NCI-H1436 (cell line): ENCODE results near the gene C3orf80.
"Not testable (repeated sequence)": the region's sequence is repeated elsewhere in the genome, so short reads cannot be mapped to it uniquely, and the experiment has no call there.

Experiments
- DNase-seq: peaks from one replicate; lab custom pipeline; 2025; lab: John Stamatoyannopoulos, UW

Gene C3orf80

GRCh38 chr3:160213191-160213590 is 12.0 kb upstream of the C3orf80 start:
- DNase-seq, result no peak

DNA sequence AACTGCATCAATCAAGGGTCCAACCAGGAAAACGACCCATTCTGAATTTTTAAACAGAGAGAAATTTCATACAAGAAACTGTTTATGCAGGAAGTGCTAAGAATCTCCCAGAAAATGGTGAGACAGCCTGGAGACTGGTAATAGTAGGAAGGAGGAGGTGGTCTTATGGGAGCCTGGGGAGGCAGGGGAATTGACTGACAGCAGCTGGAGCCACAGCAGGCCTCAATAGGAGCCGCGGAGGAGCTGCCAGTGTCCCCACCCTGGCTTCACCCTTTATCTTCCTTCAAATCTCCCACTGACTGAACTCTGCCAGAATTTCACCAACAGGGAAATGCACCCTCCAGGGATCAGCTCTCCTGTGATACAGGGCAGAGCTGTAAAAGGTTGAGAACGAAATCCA is 7.5 kb upstream of the C3orf80 start:
- no peak for DNase-seq

DNA sequence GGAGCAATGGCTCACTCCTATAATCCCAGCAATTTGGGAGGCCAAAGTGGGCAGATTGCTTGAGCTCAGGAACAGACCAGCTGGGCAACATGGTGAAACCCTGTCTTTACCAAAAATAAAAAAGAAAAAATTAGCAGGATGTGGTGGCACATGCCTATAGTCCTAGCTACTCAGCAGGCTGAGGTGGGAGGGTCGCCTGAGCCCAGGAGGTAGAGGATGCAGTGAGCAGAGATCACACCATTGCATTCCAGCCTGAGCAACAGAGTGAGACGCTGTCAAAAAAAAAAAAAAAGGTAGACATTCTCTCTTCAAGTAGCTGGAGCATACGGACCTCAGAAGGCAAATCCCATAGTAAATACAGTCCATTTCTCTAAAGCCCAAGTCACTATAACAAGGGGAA is 7.1 kb upstream of the C3orf80 start:
- no peak for DNase-seq

- DNase-seq, result no peak
Observed at GRCh38 chr3:160220038-160220437, 5.2 kb upstream of the C3orf80 start.

GRCh38 chr3:160221019-160221418 is 4.2 kb upstream of the C3orf80 start:
- no peak for DNase-seq

- no peak for DNase-seq
Observed at GRCh38 chr3:160224256-160224655, 966 bp upstream of the C3orf80 start.

DNA sequence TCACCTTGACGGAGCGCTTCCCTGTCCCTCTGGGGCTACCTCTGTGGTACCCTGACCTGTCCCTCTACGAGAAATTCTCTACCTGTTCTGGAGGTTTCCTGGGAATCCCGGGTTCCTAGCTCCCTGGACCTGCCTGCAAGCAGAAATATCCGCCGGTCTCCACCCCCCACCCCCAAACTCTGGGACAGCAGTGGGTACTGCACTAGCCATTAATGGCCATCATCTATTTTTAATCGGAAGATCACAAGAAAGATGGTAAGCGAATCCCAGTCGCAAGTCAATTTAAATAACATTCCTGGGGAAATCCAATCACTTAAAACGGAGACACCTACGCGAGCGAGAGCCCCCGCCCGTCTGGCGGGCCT is 429 bp upstream of the C3orf80 start:
- no peak for DNase-seq

DNA sequence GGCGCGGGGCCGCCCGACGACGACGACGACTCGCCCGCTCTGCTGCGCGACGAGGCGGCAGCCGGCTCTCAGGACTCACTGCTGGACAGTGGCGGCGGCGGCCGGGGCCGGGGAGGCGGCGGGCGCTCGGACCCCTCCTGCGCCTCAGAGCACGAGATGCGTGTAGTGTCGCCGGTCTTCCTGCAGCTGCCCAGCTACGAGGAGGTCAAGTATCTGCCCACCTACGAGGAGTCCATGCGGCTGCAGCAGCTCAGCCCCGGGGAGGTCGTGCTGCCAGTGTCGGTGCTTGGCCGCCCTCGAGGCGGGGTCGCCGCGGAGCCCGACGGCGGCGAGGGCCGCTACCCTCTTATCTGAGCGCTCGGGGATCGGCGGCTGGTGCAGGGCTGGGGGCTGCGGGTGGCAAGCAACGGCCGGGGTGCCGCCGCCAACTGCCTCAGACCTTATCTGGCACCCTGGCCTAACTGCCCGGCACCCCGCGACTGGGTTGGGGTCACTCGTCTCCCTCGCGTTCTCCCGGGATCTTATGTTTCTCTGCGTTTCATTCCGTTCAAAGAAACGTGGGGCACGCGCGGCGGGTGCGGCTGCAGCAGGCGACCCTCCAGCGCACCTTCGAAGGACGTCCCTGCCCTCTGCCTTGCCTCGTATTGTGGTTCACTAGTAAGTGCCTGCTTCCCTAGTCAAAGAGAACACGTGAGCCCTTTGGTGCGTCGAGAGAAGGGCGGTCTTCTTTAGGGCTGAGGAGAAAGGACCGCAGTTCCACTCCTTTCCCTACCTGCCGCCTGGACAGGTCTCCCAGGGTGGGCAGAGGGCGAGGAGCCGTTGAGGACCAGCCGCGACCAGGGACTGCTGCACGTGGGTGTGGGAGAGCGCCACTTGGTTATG is 1.0 kb downstream of the C3orf80 start:
- DNase-seq, result peak; percentile 7

- DNase-seq, result no peak
Observed at GRCh38 chr3:160227419-160227818, 2.2 kb downstream of the C3orf80 start.

DNA sequence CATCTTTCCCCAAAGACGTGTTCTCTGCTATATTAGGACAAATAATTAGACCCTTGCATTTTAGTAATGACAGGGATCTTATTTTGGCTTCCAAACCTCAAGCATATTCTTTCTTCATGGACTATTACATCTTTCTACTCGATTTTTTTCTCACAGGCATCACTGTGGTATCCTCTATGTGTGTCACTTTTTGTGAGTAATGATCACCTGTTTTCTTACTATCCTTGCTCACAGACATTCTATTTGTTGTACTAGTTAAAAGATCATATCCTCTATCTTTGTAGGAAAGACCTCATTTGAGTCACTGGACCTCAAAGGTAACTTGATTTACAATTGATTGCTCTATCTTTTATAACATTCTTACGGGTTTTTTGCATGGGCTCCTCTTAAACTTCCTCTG is 6.8 kb downstream of the C3orf80 start:
- no peak for DNase-seq

DNA sequence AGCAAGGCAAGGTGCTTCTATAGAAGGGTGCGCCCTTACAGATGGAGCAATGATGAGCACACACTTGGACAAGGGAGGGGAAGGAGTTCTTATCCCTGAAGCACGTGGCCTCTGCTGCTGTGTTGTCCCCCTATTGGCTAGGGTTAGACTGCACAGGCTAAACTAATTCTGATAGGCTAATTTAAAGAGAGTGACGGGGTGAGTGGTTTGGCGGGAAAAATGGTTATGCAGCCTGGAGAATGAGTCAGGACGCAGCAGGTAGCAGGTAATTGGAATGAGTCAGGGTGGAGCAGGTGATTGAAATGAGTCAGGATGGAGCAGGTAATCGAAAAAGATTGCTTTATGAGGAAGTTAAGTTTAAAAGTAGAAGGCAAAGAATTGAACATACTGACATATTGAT is 15.5 kb downstream of the C3orf80 start:
- DNase-seq, result not testable (repeated sequence)

DNA sequence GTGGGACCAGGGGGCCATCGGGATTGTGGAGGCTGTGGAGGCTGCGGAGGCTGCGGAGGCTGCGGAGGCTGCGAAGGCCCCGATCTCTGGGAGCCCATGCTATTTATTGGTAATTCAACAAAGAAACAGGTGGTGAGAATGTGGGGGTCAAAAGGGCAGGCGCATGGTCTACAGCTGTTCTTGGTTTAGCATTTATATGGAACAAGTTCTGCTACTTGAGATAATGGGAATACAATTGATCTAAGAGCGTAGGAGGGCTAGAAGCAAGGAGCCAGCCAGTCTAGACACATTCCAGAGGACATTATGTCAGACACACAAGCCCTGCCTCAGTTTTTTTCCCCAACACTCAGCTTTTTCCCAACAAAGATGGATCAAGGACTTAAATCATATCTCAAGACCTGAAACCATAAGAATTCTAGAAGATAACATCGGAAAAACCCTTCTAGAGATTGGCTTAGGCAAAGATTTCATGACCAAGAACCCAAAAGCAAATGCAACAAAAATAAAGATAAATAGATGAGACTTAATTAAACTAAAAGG is 20.1 kb downstream of the C3orf80 start:
- no peak for DNase-seq

DNA sequence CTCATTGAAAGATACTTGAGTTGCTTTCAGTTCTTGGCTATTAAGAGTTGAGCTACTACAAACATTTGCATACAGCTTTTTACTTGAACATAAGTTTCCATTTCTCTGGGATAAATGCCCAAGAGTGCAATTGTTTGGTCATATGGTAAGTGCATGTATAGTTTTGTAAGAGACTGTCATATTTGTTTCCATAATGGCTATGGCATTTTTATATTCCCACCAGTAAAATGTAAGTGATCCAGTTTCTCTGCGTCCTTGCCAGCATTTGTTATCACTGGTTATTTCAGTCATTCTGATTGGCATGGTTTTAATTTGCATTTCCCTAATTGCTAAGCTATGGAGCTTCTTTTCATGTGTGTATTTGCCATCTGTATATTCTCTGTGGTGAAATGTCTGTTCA is 22.5 kb downstream of the C3orf80 start:
- DNase-seq, result no peak

DNA sequence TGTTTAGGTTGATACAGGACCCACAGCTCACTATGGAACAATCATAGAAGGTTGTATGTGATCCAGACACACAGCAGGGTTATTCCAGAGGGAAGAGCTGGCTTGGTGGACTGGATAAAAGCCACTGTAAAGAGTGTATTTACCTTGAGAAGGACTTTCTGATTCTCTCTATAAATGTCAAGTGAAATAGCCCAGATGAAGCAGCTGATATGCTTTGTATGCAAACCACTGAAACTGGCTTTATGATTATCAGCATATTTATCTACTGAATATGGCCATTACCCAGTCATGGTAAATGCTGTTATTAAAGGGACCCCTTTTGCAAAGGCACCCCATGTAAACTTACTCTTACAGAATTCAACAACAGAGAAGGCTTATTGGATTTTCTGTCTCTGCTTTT is 28.1 kb downstream of the C3orf80 start:
- DNase-seq, result no peak

DNA sequence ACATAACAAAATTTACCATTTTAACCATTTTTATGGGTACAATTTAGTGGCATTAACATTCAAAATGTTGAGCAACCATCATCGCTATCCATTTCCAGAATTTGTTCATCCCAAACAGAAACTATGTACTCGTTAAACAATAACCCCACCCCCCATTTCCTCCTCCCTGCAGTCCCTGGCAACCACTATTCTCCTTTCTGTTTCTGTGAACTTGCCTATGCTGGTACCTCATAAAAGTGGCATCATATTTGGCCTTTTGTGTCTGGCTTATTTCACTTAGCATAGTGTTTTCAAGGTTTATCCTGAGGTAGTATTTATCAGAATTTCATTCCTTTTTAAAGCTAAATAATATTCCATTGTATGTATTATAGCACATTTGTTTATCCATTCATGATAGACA is 32.4 kb downstream of the C3orf80 start:
- no peak for DNase-seq

GRCh38 chr3:160259589-160259988 is 34.4 kb downstream of the C3orf80 start:
- no peak for DNase-seq

- no peak for DNase-seq
Observed at GRCh38 chr3:160260587-160261270, 35.5 kb downstream of the C3orf80 start.

GRCh38 chr3:160265088-160265487 is 39.9 kb downstream of the C3orf80 start:
- DNase-seq, result no peak
